A549 (cell line): ENCODE data around the gene RCAN2. TPM values are rescaled to one million over a fixed set of nuclear protein-coding genes. Genes with fewer than 3 reads are reported as not detected.

Experiments
- ATAC-seq, 2 experiments: fragments of 200-7000 bp in 1 of 2; fragments of >200 bp in 1 of 2; cut with Nextera tagmentation in 1 of 2; cut with Tn5 transposase in 1 of 2; 3 replicates each; pipeline versions ENCODE4 v1.8.0 to v1.9.1; 2018 to 2020; ENCODE audit warnings: mild to moderate bottlenecking in 1 of 2, moderate library complexity in 1 of 2
- CTCF ChIA-PET: fragments of 300-600 bp; sonication (Branson Sonifier 250); formaldehyde crosslinking; extraction: SDS; loops from one replicate; lab custom pipeline; 2021; ENCODE audit warnings: antibody characterized with exemption, inconsistent platforms; lab: Yijun Ruan, JAX
- POLR2A ChIA-PET: fragments of 350-600 bp; formaldehyde crosslinking; extraction: SDS; loops from one replicate; lab custom pipeline; 2021; ENCODE audit warnings: antibody characterized with exemption, inconsistent platforms; lab: Yijun Ruan, JAX
- DNase-seq, 2 experiments: peaks; one replicate each; pipeline versions ENCODE4 v3.0.0 to v3.0.0-alpha.2; 2011 to 2016; ENCODE audit warnings: low read depth in 1 of 2, low spot score in 1 of 2
- FAIRE-seq: peaks from 2 replicates; lab custom pipeline; 2011; peaks lifted over from hg19 to GRCh38; lab: Jason Lieb, UNC
- H3K27ac ChIP-seq, 2 experiments: fragments of >200 bp; sonication (Bioruptor Twin); formaldehyde crosslinking; 3 replicates each; pipeline ENCODE4 v1.5.1; 2016 to 2017
- H3K4me1 ChIP-seq: fragments of >200 bp; sonication (Bioruptor Twin); formaldehyde crosslinking; 3 replicates; pipeline ENCODE4 v1.6.1; 2016
- H3K4me2 ChIP-seq: fragments of >200 bp; sonication (Bioruptor Twin); formaldehyde crosslinking; 3 replicates; pipeline ENCODE4 v1.6.1; 2016
- H3K4me3 ChIP-seq: fragments of >200 bp; sonication (Bioruptor Twin); formaldehyde crosslinking; 3 replicates; pipeline ENCODE4 v1.5.1; 2016
- H3K9me3 ChIP-seq: fragments of >200 bp; sonication (Bioruptor Twin); formaldehyde crosslinking; 3 replicates; pipeline ENCODE4 v1.6.1; 2016
- CBX8 ChIP-seq: fragments of 200-600 bp; sonication (generic); IDR thresholded peaks from 2 replicates; pipeline ENCODE4 v1.6.1; 2016
- CEBPB ChIP-seq, 2 experiments: fragments of >200 bp in 1 of 2; sonication (Bioruptor Twin) in 1 of 2; formaldehyde crosslinking in 1 of 2; IDR thresholded peaks; 2 replicates each; pipeline ENCODE4 v1.6.1; 2012 to 2016
- CHD4 ChIP-seq: fragments of 200-600 bp; sonication (generic); IDR thresholded peaks from 2 replicates; pipeline ENCODE4 v1.6.1; 2016; ENCODE audit warnings: antibody characterized with exemption, mild to moderate bottlenecking, borderline replicate concordance
- EP300 ChIP-seq, 2 experiments: fragments of >200 bp; sonication (Bioruptor Twin); formaldehyde crosslinking; IDR thresholded peaks; 2 replicates in 1 of 2; 3 replicates in 1 of 2; pipeline ENCODE4 v1.6.1; 2016 to 2017
- ESRRA ChIP-seq: fragments of 150-350 bp; IDR thresholded peaks from 2 replicates; pipeline ENCODE4 v1.6.1; 2014; ENCODE audit warnings: mild to moderate bottlenecking, low read length, borderline replicate concordance
- FOSB ChIP-seq: fragments of 250-450 bp; sonication (Bioruptor Pico); IDR thresholded peaks from 2 replicates; pipeline ENCODE4 v1.5.0; 2020; ENCODE audit warnings: mild to moderate bottlenecking, moderate library complexity
- HDAC2 ChIP-seq: fragments of 200-600 bp; sonication (generic); IDR thresholded peaks from 2 replicates; pipeline ENCODE4 v1.6.1; 2016
- HEYL ChIP-seq: fragments of 250-450 bp; sonication (Bioruptor Pico); IDR thresholded peaks from 2 replicates; pipeline ENCODE4 v1.8.0; 2021; ENCODE audit warnings: mild to moderate bottlenecking, moderate library complexity
- HOXB13 ChIP-seq: fragments of 250-450 bp; sonication (Bioruptor Pico); IDR thresholded peaks from 2 replicates; pipeline ENCODE4 v1.5.0; 2020; ENCODE audit warnings: low read depth, mild to moderate bottlenecking, moderate library complexity
- JUNB ChIP-seq: fragments of >200 bp; sonication (Bioruptor Twin); formaldehyde crosslinking; IDR thresholded peaks from 2 replicates; pipeline ENCODE4 v1.6.1; 2016
- KDM5A ChIP-seq: fragments of 200-600 bp; sonication (generic); IDR thresholded peaks from 2 replicates; pipeline ENCODE4 v1.6.1; 2016; ENCODE audit warnings: antibody characterized with exemption, mild to moderate bottlenecking
- POLR2A ChIP-seq: IDR thresholded peaks from 2 replicates; pipeline ENCODE4 v1.6.1; 2012; ENCODE audit warnings: mild to moderate bottlenecking, low read length
- POLR2AphosphoS2 ChIP-seq: conservative IDR thresholded peaks from 2 replicates; pipeline ENCODE4 v1.6.1; 2012; ENCODE audit warnings: low read length, improper control_type of control experiment, inconsistent platforms
- RAD21 ChIP-seq, 2 experiments: fragments of >200 bp in 1 of 2; sonication (Bioruptor Twin) in 1 of 2; formaldehyde crosslinking in 1 of 2; IDR thresholded peaks in 1 of 2; conservative IDR thresholded peaks in 1 of 2; 2 replicates in 1 of 2; 3 replicates in 1 of 2; pipeline ENCODE4 v1.6.1; 2012 to 2018; ENCODE audit warnings: inconsistent platforms in 1 of 2
- RARB ChIP-seq: fragments of 250-450 bp; sonication (Bioruptor Pico); IDR thresholded peaks from 2 replicates; pipeline ENCODE4 v1.8.0; 2021; ENCODE audit warnings: mild to moderate bottlenecking, moderate library complexity
- RCOR1 ChIP-seq: fragments of 150-350 bp; IDR thresholded peaks from 2 replicates; pipeline ENCODE4 v1.6.1; 2014; ENCODE audit warnings: antibody characterized with exemption, low read length, low read depth
- RFX5 ChIP-seq: fragments of 450-650 bp; IDR thresholded peaks from 2 replicates; pipeline ENCODE4 v1.7.1; 2014; ENCODE audit warnings: antibody characterized with exemption, mild to moderate bottlenecking, moderate library complexity
- RNF2 ChIP-seq: fragments of 200-600 bp; sonication (generic); IDR thresholded peaks from 2 replicates; pipeline ENCODE4 v1.6.1; 2016; ENCODE audit warnings: low read depth, mild to moderate bottlenecking, antibody characterized with exemption, moderate library complexity, borderline replicate concordance
- SREBF2 ChIP-seq: fragments of 450-650 bp; IDR thresholded peaks from 2 replicates; pipeline ENCODE4 v1.6.1; 2014; ENCODE audit warnings: mild to moderate bottlenecking, moderate library complexity
- TFCP2L1 ChIP-seq: fragments of 250-450 bp; sonication (Bioruptor Pico); IDR thresholded peaks from 2 replicates; pipeline ENCODE4 v1.5.0; 2021; ENCODE audit warnings: mild to moderate bottlenecking
- TP53 ChIP-seq: fragments of 250-450 bp; sonication (Bioruptor Pico); IDR thresholded peaks from 2 replicates; pipeline ENCODE4 v1.5.0; 2021; ENCODE audit warnings: mild to moderate bottlenecking, moderate library complexity
- ZFP36 ChIP-seq: fragments of 450-650 bp; IDR thresholded peaks from 2 replicates; pipeline ENCODE4 v1.6.1; 2014; ENCODE audit warnings: borderline replicate concordance; ENCODE audit not compliant: partially characterized antibody
- ZNF302 ChIP-seq: fragments of 250-450 bp; sonication (Bioruptor Pico); IDR thresholded peaks from 2 replicates; pipeline ENCODE4 v1.9.0; 2021; ENCODE audit warnings: inconsistent platforms, mild to moderate bottlenecking, moderate library complexity
- WGBS: methylation state at CpG from one replicate; pipeline ENCODE4 v1.1.6; 2017; ENCODE audit errors: missing lambda C conversion rate; 5-methylcytosine and 5-hydroxymethylcytosine counted together
- polyA plus RNA-seq, 4 experiments: library from polyadenylated mRNA; depleted of rRNA in 3 of 4; stranded (reverse); fragments of >200 nt; fragmentation: RNase III in 1 of 4; extraction: RNeasy Plus Mini Kit Qiagen cat#74134 plus additional on column Dnase treatment in 1 of 4; gene quantifications; 2 replicates in 3 of 4; 3 replicates in 1 of 4; pipeline ENCODE4 v1.2.3, GENCODE V29; 2011 to 2017
- TF ChIP-seq, protein P1 (sequence below): fragments of 450-650 bp; IDR thresholded peaks from 2 replicates; pipeline ENCODE4 v1.6.1; 2014; ENCODE audit warnings: antibody characterized with exemption
- TF ChIP-seq, protein P2 (sequence below): fragments of 250-450 bp; sonication (Bioruptor Pico); IDR thresholded peaks from 2 replicates; pipeline ENCODE4 v1.5.0; 2020; ENCODE audit warnings: low read depth, mild to moderate bottlenecking, moderate library complexity
- TF ChIP-seq, protein P3 (sequence below): IDR thresholded peaks from 2 replicates; pipeline ENCODE4 v1.6.1; 2012
- TF ChIP-seq, protein P4 (sequence below): IDR thresholded peaks from 2 replicates; pipeline ENCODE4 v1.6.1; 2012
- TF ChIP-seq, protein P5 (sequence below): fragments of 250-450 bp; sonication (Bioruptor Pico); IDR thresholded peaks from 2 replicates; pipeline ENCODE4 v1.5.0; 2021; ENCODE audit warnings: mild to moderate bottlenecking, moderate library complexity, borderline replicate concordance

The RCAN2 gene
- polyA plus RNA-seq, 2 of the 4 experiments (the other 2 are of a cell fraction) = not detected

DNA sequence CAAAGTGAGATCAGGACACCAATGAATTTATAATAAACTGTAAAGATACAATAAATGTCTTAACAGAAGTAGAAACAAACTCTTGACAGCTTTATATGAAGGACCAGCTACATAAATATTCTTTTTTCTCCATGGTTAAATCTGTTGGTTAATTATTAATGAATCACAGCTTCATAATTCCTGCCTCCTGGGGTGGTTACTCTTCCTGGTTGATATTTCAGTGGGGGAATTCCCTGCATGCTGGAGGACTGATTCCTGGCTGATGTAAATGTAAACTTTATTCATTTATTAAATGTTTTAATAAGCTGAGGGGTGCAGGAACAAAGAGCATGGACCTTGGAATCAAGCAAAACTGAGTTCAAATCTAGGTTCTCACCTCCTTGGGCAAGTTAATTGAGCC lies 16.2 kb upstream of the RCAN2 start:
- FAIRE-seq = no peak

DNA sequence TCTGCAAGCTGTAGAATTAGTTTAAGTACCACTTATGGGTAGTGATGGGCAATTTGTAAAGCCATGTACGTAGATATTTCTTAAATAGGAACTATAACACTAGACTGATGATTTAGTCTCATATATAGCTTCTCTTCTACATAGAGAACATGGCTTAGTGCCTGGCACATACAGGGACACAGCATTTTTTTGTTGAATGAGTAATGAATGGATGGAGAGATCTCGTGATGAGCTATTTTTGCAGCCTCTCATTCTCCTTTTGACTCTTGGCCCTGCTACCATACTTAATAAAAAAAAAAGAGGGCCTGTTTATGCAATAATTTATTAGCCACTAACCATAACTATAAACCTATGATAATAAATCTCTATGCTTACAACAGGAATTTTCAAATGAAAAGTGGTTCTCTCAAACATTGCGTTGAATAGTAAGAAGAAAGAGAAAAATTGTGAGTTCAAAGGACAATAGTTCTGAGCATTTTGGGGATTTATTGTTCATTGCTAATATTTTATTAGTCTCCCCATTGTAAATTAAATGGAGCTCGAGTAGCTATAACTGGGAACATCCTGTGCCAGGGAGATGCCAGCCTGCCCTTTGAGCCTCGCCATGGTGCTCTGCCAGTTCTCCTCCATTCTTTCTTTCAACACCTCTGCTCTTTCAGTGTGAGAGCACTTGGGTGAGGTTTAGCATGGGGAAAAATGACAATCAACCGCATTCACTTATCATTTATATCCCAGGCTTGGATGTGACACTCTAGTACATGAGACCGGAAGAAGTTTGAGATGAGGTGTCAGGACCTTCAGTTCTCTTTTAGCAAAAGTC lies 14.7 kb upstream of the RCAN2 start:
- no peak for FAIRE-seq
- ChIA-PET CTCF (no interaction called here), POLR2A (no interaction called here)
- TF ChIP-seq FOSB (no peak), CBX8 (no peak), RAD21 (conservative IDR thresholded peaks at IDR 0.05 in 1 of 2, IDR thresholded peaks at IDR 0.05 in 1 of 2) (no peak), RFX5 (no peak), HEYL (CRISPR knock-in tag) (no peak), TFCP2L1 (no peak), SREBF2 (no peak), ZNF302 (no peak), HOXB13 (no peak)
- TF ChIP-seq, protein P1, sequence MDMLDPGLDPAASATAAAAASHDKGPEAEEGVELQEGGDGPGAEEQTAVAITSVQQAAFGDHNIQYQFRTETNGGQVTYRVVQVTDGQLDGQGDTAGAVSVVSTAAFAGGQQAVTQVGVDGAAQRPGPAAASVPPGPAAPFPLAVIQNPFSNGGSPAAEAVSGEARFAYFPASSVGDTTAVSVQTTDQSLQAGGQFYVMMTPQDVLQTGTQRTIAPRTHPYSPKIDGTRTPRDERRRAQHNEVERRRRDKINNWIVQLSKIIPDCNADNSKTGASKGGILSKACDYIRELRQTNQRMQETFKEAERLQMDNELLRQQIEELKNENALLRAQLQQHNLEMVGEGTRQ = no peak
- TF ChIP-seq, protein P2, sequence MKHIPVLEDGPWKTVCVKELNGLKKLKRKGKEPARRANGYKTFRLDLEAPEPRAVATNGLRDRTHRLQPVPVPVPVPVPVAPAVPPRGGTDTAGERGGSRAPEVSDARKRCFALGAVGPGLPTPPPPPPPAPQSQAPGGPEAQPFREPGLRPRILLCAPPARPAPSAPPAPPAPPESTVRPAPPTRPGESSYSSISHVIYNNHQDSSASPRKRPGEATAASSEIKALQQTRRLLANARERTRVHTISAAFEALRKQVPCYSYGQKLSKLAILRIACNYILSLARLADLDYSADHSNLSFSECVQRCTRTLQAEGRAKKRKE = no peak
- Histone ChIP-seq H3K4me3 (no peak overlapping the region), H3K4me1 (no peaks in the 10 kb centered on the region), H3K9me3 (no peaks in the 10 kb centered on the region), H3K27ac (no peak overlapping the region), H3K4me2 (no peak overlapping the region)
- no peak for ATAC-seq
- no peak for DNase-seq
- 36% methylated on average over 7 of the region's 7 CpGs for WGBS

More for the DNA sequence above, 16.2 kb upstream of the RCAN2 start:
- ATAC-seq (no peak), DNase-seq (no peak)
- ChIA-PET POLR2A (no interaction called here), CTCF (interaction anchor here (1.3 kb wide), 1 partner anchor 148 kb away, joined by 3 read pairs; no protein-coding TSS in a partner anchor)
- Histone ChIP-seq H3K27ac (no peak overlapping the region), H3K4me3 (no peak overlapping the region), H3K4me2 (no peak overlapping the region), H3K4me1 (no peaks in the 10 kb centered on the region), H3K9me3 (no peaks in the 10 kb centered on the region)
- TF ChIP-seq, protein P3, sequence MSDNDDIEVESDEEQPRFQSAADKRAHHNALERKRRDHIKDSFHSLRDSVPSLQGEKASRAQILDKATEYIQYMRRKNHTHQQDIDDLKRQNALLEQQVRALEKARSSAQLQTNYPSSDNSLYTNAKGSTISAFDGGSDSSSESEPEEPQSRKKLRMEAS = no peak
- TF ChIP-seq RCOR1 = no peak
- TF ChIP-seq CHD4 = no peak
- no peak for TF ChIP-seq RARB (CRISPR knock-in tag)
- no peak for TF ChIP-seq ZFP36

DNA sequence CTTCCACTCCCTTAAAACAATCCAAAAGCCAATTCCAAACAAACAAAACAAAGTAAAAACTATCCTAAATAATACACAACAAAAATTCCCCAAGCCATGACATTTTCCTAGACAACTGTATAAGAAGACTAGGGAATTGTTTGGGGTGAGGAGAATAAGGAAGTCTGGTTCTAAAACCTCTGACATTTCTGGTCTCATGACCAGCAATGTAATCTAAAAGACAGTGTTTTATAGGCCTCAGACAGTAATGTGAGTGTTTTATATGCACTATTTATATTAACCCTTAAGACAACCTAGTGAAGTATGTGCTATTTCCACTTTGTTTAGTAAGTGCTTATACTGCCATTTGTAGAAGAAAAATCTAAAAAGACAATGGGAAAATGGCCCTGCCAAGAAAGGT lies 13.0 kb upstream of the RCAN2 start:
- Histone ChIP-seq H3K4me1 (no peaks in the 10 kb centered on the region), H3K9me3 (no peaks in the 10 kb centered on the region), H3K27ac (no peak overlapping the region), H3K4me3 (no peak overlapping the region), H3K4me2 (no peak overlapping the region)
- ChIA-PET POLR2A (no interaction called here), CTCF (no interaction called here)
- DNase-seq (no peak), ATAC-seq (no peak), FAIRE-seq (no peak)
- TF ChIP-seq ZNF302 (no peak), ESRRA (no peak), TFCP2L1 (no peak), TP53 (CRISPR knock-in tag) (no peak), POLR2A (no peak), JUNB (no peak), SREBF2 (no peak), FOSB (no peak), KDM5A (no peak), HDAC2 (no peak), POLR2AphosphoS2 (no peak), CEBPB (IDR thresholded peaks at IDR 0.05) (no peak), HEYL (CRISPR knock-in tag) (no peak), EP300 (IDR thresholded peaks at IDR 0.05) (no peak), RNF2 (no peak), CHD4 (no peak)
- TF ChIP-seq, protein P4, sequence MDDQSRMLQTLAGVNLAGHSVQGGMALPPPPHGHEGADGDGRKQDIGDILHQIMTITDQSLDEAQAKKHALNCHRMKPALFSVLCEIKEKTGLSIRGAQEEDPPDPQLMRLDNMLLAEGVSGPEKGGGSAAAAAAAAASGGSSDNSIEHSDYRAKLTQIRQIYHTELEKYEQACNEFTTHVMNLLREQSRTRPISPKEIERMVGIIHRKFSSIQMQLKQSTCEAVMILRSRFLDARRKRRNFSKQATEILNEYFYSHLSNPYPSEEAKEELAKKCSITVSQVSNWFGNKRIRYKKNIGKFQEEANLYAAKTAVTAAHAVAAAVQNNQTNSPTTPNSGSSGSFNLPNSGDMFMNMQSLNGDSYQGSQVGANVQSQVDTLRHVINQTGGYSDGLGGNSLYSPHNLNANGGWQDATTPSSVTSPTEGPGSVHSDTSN = no peak
- TF ChIP-seq, protein P5, sequence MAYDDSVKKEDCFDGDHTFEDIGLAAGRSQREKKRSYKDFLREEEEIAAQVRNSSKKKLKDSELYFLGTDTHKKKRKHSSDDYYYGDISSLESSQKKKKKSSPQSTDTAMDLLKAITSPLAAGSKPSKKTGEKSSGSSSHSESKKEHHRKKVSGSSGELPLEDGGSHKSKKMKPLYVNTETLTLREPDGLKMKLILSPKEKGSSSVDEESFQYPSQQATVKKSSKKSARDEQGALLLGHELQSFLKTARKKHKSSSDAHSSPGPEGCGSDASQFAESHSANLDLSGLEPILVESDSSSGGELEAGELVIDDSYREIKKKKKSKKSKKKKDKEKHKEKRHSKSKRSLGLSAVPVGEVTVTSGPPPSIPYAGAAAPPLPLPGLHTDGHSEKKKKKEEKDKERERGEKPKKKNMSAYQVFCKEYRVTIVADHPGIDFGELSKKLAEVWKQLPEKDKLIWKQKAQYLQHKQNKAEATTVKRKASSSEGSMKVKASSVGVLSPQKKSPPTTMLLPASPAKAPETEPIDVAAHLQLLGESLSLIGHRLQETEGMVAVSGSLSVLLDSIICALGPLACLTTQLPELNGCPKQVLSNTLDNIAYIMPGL (CRISPR knock-in tag) = no peak
